Measurements from ENCODE around the gene WBP1L.

WBP1L gene

DNA sequence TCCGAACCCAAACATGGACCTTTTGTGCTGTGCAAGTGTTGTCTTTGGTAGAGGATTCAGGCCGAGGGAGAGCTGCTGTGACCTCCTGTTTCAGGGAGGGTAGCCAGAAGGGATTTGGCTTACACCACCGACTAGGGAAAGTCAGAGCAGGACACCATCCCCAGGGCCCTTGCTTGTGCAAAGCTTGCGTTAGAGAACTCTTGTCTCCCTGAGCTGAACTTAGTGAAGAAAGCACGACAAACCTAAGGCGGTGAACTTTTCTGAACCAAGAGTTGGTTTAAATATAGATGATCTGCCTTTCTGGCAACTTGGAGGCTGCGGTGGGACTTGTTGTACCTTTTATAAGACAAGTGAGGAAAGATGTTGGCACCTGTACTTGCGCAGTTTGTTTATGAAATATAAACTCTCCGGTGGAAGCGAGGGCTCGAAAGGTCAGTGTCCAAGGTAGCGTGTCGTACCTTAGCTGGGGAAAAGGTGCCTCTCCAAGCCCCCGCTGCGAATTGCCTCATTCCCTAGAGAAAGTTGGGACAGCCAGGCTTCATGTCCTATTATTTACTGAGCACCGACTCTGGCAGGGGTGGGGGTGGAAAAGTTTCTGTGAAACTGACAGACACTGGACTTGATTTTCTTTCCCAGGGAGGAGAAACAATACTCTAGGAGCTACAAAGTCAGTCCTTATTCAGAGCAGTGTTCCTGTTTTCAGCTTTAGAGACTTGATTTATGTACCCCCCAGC is 31.6 kb downstream of the WBP1L start:
- TF ChIP-seq, protein P1, sequence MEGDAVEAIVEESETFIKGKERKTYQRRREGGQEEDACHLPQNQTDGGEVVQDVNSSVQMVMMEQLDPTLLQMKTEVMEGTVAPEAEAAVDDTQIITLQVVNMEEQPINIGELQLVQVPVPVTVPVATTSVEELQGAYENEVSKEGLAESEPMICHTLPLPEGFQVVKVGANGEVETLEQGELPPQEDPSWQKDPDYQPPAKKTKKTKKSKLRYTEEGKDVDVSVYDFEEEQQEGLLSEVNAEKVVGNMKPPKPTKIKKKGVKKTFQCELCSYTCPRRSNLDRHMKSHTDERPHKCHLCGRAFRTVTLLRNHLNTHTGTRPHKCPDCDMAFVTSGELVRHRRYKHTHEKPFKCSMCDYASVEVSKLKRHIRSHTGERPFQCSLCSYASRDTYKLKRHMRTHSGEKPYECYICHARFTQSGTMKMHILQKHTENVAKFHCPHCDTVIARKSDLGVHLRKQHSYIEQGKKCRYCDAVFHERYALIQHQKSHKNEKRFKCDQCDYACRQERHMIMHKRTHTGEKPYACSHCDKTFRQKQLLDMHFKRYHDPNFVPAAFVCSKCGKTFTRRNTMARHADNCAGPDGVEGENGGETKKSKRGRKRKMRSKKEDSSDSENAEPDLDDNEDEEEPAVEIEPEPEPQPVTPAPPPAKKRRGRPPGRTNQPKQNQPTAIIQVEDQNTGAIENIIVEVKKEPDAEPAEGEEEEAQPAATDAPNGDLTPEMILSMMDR (conservative IDR thresholded peaks at IDR 0.05; ENCODE audit: low read length), result no peak
- DNase-seq (ENCODE audit: low read depth), result peak; percentile 18
- peak overlapping the region; percentile 53 for H3K4me3 ChIP-seq (ENCODE audit: low read length)

DNA sequence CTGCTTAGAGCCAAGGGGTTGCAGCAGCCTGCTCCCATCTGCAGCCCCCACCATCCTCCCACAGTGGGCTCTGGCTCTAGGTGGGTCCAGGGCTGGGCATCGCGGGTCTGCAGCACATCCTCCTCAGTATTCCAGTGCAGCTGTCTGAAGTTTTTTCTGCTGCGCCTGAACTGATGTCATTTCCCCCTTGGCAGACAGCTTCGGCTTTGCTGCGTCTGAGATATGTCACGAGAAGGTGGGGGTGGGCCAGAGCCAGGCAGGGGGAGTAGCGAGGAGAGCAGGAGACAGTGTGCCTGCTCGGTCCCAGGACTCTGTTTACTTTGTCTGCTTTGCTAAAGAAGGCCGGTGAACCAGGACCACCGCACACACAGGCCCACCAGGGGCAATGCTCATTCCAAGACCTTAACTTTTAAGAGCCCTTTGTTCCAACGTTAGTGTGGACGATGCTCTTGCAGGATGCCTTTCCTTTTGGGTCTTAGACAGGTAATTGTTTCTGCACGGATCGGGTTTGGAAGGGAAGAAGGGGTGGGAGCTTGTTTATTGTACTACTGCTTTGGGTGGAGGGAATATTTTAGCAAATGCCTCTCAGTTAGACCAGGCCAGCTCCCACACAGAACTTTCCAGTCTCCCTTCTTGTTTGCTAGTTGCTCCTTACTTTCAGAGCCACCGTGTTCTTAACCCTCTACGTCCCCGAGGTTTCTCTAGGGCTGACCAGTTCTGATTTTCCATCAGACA is 32.4 kb downstream of the WBP1L start:
- TF ChIP-seq, protein P1 (conservative IDR thresholded peaks at IDR 0.05; ENCODE audit: low read length), result no peak
- peak; percentile 68 for DNase-seq (ENCODE audit: low read depth)
- H3K4me3 ChIP-seq (ENCODE audit: low read length), result peak overlapping the region; percentile 53

DNA sequence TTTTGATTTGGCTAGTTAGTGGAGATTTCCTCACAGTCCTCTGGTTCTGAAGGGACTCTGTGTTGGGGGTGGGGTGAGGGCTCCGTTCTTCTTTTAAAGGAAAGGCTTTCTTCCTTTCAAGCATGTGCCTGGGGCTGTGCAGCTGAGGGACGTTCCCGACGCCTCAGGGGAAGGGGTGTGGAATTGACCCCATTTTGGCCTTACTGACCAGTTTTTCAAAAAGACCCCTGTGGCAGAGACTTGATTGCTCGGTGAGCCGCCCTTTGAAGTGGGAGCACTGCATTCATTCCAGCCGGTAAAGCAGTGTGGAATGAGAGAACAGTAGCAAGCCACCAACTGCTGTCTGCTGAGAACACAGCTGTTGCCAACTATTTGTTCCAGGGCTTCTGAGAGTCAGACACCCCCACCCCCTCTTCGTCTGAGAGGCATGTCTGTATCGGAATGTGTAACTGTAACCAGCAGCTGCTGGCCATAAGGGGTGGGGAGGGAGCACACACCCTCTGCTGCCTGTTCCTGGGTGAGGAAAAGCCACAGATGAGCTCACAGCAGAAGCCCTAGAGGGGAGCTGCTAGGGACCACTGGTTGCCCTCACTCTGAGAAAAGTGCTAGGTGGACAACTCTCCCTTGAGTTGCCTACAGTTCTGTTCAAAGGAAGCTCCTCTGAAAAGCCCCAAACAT is 33.2 kb downstream of the WBP1L start:
- DNase-seq (ENCODE audit: low read depth), result peak; percentile 98
- H3K4me3 ChIP-seq (ENCODE audit: low read length), result peak overlapping the region; percentile 53
- TF ChIP-seq, protein P1 (conservative IDR thresholded peaks at IDR 0.05; ENCODE audit: low read length), result no peak

DNA sequence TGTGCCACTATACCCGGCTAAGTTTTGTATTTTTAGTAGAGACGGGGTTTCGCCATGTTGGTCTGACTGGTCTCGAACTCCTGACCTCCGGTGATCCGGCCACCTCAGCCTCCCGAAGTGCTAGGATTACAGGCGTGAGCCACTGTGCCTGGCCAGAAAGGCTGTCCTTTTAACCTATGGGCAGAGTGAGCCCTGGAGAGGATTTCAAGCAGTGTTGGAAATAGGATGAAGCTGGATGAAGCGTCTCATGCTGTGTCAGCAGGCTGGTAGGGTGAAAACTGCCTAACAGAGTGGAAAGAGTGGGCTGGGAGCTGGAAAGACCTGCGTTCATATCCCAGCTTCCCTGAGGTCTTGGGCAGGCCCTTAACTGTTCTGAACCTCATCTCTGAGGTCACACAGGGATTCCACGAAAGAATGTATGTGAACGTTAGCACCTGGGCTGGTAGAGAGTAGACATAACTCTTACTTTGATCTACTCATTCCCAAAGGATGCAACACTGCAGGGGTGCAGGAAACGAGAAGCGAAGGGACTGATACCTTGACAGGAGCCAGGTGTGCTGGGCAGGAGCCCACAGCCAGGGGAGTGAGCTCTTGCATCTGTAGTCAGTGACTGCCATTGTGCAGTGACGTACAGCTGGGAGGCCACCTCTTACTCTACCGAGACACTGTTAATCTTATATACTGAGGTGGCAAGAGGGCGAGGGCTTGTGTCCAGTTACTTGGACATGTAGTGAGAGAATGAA is 34.1 kb downstream of the WBP1L start:
- no peak overlapping the region for H3K4me3 ChIP-seq (ENCODE audit: low read length)
- TF ChIP-seq, protein P1 (conservative IDR thresholded peaks at IDR 0.05; ENCODE audit: low read length), result no peak
- DNase-seq (ENCODE audit: low read depth), result no peak

DNA sequence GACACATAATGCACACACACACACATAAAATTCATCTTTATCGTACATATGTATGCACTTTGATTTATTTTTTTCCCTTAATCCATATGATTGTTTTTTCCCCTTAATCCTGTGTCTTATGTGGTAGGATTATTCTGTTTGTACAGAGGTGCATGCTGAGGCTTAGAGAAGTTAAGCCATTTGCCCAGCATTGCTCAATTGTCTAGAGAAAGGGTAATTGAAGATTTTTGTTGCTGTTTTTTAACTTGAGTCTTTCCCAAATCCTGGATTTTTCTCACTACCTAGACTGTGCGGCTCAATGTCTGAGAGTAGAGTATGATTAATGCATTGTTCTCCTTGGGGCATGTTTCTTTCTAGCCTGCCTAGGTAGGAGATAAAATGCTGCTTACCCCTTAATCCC is 35.0 kb downstream of the WBP1L start:
- DNase-seq (ENCODE audit: low read depth), result no peak
- TF ChIP-seq, protein P1 (conservative IDR thresholded peaks at IDR 0.05; ENCODE audit: low read length), result no peak
- H3K4me3 ChIP-seq (ENCODE audit: low read length), result no peak overlapping the region

DNA sequence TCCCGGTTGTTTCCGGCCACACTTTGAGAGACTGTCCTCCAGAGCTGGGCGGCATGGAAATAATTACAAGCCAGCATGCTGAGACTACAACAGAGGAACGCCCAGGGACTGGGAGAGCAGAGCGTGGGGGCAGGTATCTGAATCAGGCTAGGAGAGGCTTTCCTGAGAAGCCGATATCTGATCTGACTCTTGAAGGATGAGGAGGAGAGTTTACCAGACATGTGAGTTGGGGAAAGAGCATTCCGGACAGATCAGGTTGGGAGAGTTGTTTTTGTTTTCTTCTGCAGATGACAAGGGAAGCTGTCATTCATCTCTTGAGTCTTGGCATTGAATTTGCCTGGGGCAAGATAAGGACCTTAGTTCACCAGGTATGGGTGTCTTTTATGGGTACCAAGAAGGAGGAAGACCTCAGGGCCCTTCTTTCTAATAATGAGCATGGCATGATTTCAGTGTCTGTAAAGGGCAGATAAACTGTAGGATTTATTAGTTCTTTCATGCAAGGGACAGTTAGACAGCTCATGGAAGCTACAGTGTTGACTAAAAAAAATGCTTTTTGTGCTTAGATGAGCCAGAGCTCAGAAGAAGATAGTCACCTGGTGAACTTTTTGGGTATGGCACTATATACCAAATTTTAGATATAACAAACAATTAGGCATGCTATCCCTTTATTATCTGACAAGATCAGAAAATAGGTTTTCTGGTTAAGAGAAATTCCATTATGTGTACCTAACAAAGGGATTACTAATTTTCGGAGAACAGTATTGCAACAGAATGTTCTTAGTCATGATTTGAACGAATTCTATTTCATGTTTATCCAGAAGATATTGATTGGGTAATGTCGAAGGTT is 36.2 kb downstream of the WBP1L start:
- DNase-seq (ENCODE audit: low read depth), result peak; percentile 48
- H3K4me3 ChIP-seq (ENCODE audit: low read length), result no peak overlapping the region
- TF ChIP-seq, protein P1 (conservative IDR thresholded peaks at IDR 0.05; ENCODE audit: low read length), result no peak
